ENCODE measurements around the gene ASS1. TPM values are rescaled to one million over a fixed set of nuclear protein-coding genes. Genes with fewer than 3 reads are reported as not detected.
A peak's percentile ranks its signal among the peaks of the same experiment; 100 is the strongest.

ASS1 gene
- total RNA-seq, 1 donor from 2014 or later: 162 TPM

DNA sequence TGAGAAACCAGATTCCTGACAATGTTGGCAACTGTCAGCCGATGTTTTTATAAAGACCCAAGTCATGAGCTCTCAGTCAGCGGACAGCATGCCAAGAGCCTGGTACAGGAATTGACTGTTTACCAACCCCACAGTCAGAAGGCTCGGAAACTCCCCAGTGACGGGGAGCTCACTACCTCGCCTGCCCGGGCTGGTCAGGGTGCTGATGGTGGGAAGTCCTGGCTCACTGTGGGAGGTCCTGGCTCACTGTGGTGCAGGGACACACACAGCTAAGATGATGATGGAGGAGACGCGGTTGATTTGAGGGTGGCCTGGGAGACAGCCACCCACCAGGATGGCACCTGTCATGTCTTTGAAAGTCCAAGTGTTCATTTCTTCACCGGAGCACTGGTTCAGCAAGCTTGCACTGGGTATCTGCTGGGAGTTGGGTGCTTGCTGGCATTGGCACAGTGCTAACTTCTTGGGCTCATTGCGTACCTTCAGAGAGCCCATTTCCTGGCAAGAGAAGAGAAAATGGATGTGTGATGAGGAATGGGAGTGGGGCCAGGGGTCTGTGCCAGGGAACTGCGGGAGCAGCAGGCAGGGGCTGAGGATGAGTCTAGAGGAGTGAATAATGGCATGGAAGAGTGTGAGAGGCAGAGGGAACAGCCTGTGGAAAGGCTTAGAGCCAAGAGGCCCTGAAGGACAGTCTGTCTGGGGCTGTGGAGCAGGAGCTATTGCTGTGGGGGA, 15.3 kb downstream of the ASS1 start:
- DNase-seq (ENCODE audit: low spot score in 2 of 2): no peak
- intact Hi-C loops (cut with DNase I): no loop called here
- H3K36me3 ChIP-seq: peaks cover 7 to 25% of the 10 kb centered on the region in 2 donors

DNA sequence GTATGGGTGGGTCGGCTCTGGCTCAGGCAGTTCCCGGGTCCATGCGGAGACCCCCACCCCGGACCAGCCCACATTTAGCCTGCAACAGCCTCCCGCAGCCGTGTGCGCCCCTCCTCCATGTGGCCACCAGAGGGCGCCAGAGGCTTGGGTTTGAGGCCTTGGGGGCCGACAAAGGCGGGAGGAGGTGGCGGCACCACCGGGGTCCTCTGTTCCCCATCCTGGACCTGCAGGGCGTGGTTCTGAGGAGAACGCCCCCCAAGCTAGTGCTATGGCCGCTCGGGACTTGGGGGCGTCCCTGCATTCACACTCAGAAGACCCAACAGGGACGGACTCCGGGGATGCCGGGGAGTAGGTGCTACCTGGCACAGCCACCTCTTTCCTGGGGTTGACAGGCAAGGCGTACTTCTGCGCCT, 16.5 kb downstream of the ASS1 start:
- Histone ChIP-seq H3K36me3 (peaks cover 7 to 36% of the 10 kb centered on the region in 2 donors), H3K9me3 (no peaks in the 10 kb centered on the region), H3K4me3 (no peak overlapping the region), H3K4me1 (no peaks in the 10 kb centered on the region), H3K27me3 (no peaks in the 10 kb centered on the region), H3K27ac (no peak overlapping the region)
- no peak for DNase-seq (ENCODE audit: low spot score in 2 of 2)
- TF ChIP-seq, protein P1, sequence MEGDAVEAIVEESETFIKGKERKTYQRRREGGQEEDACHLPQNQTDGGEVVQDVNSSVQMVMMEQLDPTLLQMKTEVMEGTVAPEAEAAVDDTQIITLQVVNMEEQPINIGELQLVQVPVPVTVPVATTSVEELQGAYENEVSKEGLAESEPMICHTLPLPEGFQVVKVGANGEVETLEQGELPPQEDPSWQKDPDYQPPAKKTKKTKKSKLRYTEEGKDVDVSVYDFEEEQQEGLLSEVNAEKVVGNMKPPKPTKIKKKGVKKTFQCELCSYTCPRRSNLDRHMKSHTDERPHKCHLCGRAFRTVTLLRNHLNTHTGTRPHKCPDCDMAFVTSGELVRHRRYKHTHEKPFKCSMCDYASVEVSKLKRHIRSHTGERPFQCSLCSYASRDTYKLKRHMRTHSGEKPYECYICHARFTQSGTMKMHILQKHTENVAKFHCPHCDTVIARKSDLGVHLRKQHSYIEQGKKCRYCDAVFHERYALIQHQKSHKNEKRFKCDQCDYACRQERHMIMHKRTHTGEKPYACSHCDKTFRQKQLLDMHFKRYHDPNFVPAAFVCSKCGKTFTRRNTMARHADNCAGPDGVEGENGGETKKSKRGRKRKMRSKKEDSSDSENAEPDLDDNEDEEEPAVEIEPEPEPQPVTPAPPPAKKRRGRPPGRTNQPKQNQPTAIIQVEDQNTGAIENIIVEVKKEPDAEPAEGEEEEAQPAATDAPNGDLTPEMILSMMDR (IDR thresholded peaks at IDR 0.05): peak; percentile 84 to 96 (median 86)
- intact Hi-C loops (cut with DNase I): loop anchor here (1.0 kb wide), 1 partner anchor 221 kb away; no protein-coding TSS in a partner anchor

More for the DNA sequence above, 15.3 kb downstream of the ASS1 start:
- Histone ChIP-seq H3K4me1 (no peaks in the 10 kb centered on the region), H3K27ac (no peak overlapping the region), H3K4me3 (no peak overlapping the region), H3K27me3 (no peaks in the 10 kb centered on the region), H3K9me3 (no peaks in the 10 kb centered on the region)
- TF ChIP-seq, protein P1 (IDR thresholded peaks at IDR 0.05): no peak

DNA sequence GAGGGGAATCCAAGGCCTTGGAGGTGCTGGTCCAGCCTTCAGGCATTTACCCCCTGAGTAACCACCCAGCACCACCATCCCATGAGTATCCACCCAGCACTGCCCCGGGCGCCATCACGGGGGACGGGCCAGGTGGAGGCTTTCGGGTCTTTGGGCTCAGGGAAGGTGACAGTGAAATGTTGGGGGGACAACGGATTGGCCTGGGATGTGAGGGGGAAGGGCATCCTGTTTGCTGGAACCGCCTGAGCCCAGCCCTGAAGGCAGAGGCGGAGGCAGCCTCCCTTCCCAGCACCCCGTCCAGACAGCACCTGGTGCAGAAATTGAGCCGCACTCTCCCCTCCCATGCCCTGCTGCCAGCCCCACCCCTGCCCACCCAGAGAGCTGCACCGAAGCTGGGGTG, 17.0 kb downstream of the ASS1 start:
- Histone ChIP-seq H3K4me3 (no peak overlapping the region), H3K4me1 (no peaks in the 10 kb centered on the region), H3K9me3 (no peaks in the 10 kb centered on the region), H3K27me3 (no peaks in the 10 kb centered on the region), H3K27ac (no peak overlapping the region), H3K36me3 (peaks cover 7 to 41% of the 10 kb centered on the region in 2 donors)
- intact Hi-C loops (cut with DNase I): loop anchor here (1.0 kb wide), 1 partner anchor 221 kb away; no protein-coding TSS in a partner anchor
- TF ChIP-seq, protein P1 (IDR thresholded peaks at IDR 0.05): no peak
- DNase-seq (ENCODE audit: low spot score in 2 of 2): no peak

DNA sequence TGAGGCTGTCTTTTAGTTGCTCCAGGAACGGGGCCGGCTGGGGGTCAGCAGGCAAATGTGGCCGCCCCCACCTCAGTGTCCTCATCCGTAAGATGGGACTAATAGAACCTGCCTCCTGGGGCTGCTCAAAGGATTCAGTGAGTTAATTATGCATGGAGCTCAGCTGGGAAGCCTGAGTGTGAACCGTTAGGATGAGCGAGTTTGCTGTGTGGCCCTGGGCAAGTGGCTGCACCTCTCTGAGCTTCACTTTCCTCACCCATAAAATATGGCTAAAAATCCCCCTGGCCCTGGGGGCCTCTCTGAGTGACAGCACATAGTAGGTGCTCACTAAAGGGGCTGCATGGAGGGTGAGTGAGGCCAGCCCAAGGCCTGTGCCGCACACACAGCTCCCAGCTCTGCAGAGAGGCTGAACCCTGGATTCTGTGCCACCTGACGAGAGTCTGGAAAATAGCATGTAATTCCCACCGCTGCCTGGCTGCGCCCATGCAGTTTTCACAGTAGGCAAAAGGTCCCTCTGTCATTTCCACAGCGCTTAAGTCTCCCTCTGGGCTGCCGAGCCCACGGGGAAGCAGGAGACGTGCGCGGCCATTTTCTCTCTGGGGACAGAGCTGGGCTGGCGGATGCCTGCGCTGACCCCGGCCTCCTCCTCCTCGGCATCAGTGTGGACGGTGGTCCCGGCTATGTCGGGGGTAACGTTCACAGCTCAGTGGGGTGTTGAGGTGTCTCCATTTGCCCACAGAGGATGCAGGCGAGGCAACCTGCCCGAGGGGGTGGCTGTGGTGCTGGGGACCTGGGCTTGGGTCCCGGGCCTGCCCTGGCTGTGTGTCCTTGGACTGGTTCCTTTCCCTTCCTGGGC, 18.2 kb downstream of the ASS1 start:
- H3K27me3 ChIP-seq: no peaks in the 10 kb centered on the region
- peaks cover 7 to 47% of the 10 kb centered on the region in 2 donors for H3K36me3 ChIP-seq
- H3K27ac ChIP-seq: no peak overlapping the region
- intact Hi-C loops (cut with DNase I): no loop called here
- DNase-seq (ENCODE audit: low spot score in 2 of 2): no peak
- H3K4me1 ChIP-seq: no peaks in the 10 kb centered on the region
- no peak overlapping the region for H3K4me3 ChIP-seq
- H3K9me3 ChIP-seq: no peaks in the 10 kb centered on the region
- TF ChIP-seq, protein P1 (IDR thresholded peaks at IDR 0.05): no peak

DNA sequence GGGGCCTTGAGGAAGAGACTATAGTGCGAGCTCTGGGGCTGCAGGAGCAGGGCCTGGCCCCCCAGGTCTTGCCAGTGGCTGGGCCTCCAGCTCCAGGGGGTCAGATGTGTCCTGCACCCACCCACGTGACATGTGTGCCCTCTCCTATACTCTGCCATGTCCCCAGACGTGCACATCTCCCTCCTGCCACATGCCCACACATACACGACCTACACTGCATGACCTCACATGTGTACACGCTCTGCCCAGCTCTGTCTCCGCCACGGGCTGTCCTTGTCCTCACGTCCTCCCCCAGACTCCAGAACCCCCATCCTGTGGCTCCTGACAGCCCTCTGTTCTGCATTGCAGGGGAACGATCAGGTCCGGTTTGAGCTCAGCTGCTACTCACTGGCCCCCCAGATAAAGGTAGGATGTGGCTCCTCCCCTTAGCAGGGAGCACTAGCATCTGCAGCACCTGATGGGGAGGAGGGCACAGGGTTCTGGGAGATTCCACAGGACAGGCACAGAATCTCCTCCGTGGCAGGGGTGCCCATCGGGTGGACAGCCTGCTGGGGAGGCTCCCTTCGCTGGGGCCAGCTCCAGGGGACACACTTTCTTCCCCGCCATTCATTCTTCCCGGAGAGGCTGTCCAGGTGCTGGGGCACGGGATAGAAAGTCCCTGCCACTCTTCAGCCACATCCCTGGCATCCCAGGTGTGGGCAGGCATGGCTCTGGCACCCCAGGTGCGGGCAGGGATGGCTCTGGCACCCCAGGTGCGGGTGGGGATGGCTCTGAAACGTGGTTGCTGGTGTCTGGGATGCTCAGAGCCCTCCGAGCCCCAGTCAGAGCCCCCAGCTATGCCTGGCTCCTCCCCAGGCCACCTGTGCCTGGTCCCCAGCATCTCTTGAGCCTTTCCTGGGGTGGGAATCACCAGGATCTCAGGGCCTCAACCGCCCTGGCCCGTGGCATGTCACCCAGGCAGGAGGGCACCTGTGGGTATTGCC, 19.3 kb downstream of the ASS1 start:
- no peaks in the 10 kb centered on the region for H3K9me3 ChIP-seq
- intact Hi-C loops (cut with DNase I): no loop called here
- TF ChIP-seq, protein P1 (IDR thresholded peaks at IDR 0.05): no peak
- H3K36me3 ChIP-seq: peaks cover 7 to 39% of the 10 kb centered on the region in 2 donors
- H3K27ac ChIP-seq: no peak overlapping the region
- no peaks in the 10 kb centered on the region for H3K27me3 ChIP-seq
- H3K4me3 ChIP-seq: no peak overlapping the region
- DNase-seq (ENCODE audit: low spot score in 2 of 2): no peak
- H3K4me1 ChIP-seq: no peaks in the 10 kb centered on the region

All from ascending aorta (tissue), 2 donors.